ENCODE results near the gene FAM53B. TPM values are rescaled to one million over a fixed set of nuclear protein-coding genes. Genes with fewer than 3 reads are reported as not detected.

The FAM53B gene
- total RNA-seq, 1 experiment from 2014 or later: 6.7 TPM

DNA sequence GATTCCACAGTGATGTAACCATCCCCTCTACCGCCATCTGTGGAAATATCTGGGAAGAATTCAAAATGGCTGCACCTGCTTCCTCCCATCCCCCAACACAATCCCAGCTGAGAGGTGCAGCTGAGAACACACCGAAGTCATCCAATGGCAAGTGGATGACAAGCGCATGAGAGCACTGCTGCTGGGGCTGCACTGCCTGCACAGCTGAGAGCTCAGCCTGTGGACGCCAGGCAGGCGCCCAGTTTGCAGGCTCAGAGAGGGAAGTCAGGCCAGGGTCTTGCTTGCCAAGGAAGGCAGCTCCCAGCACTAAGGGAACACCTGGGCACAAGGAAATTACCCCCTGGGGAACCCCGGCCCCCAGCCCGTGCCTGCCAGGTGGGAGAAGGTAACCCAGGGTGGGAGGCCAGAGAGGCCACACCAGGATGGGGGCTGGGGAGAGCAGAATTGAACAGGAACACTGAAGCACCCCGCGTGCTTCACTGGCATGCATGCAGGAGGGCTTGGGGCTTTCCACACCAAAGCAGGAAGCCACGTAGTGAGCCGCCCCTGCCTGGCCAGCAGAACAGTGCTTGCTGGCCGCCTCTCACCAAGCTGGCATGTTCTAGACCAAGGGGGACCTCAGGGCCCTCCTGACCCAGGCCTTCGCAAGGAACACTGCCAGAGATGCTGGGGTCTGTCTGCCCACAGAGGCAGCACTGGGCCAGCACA lies 46.2 kb downstream of the FAM53B start:
- no peak for DNase-seq (ENCODE audit: low read depth)

DNA sequence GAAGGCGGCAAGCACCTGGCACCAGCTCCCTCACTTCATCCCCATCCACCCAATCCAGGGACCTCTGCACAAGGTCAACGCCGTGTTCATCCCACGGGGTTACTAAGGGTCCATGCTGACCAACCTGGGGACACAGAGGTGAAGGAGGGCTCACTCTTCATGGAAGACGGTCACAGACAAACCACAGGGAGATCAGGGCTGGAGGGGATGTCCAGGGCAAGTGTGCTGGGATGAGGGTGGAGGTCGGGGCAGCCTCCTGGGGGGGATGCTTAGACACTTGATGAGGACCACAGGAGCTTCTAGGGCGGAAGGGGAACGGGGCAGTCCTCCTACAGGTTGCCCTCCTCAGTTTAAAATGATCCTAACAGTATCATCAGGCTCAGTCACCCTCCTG lies 46.7 kb downstream of the FAM53B start:
- DNase-seq (ENCODE audit: low read depth): no peak

DNA sequence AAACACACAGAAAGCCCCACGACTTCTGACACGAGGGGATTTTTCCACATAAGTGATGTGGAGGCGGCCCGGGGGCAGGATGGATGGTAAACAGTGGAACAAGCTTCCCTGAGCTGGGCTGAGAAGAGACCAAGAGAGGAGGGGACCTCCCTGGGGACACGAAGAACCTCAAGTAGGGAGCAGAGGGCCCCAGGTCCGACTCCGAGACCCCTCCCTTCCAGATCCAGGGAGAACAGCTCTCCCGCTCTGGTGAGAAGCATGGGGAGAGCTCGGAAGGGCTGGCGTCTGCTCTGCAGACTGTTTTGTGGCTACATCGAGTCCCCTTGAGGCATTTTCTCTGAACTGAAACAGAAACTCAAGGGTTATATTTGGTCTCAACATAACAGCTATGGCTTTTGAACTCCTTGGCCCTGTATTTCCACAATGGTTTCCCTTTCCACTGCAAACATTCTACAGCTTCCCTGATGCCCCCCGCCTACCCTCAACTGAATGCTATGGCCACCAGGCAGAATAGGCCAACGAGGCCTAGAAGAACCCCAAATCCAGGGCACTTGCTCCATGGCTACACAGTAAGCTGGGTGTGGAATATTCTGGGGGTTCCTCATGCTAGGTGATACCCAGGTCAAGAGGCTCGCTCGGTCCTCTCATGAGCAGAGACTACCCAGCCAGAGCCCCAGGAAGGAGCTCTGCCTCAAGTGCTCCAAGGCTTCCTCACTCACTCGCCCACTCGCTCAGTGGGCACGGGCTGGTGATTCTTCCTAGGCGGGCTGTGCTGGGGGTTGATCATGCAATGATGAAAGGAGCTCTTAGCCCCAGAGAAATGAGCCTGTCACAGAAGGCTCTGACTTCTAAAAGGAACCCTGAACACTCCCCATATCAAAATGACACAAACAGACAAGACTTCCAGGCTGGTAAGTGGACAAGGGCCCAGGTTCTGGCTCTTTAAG lies 47.5 kb downstream of the FAM53B start:
- no peak for DNase-seq (ENCODE audit: low read depth)

DNA sequence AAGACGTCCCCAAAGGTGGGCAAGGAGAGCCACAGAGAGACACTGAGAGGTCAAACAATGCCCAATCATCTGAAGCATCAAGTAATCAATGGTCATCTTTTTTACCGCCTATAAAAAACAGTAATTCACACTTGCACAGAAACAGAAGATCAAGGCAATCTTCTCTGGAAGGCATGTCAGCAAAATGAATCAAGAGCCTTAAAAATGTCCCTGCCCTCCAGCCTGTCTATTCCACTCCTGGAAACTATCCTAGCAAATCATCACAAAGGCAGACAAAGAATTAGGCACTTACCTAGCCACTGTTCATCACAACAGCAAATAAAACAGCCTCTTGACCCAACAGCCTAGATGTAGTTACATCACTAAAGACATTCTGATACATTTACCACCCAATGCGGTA lies 48.9 kb downstream of the FAM53B start:
- DNase-seq (ENCODE audit: low read depth): no peak

DNA sequence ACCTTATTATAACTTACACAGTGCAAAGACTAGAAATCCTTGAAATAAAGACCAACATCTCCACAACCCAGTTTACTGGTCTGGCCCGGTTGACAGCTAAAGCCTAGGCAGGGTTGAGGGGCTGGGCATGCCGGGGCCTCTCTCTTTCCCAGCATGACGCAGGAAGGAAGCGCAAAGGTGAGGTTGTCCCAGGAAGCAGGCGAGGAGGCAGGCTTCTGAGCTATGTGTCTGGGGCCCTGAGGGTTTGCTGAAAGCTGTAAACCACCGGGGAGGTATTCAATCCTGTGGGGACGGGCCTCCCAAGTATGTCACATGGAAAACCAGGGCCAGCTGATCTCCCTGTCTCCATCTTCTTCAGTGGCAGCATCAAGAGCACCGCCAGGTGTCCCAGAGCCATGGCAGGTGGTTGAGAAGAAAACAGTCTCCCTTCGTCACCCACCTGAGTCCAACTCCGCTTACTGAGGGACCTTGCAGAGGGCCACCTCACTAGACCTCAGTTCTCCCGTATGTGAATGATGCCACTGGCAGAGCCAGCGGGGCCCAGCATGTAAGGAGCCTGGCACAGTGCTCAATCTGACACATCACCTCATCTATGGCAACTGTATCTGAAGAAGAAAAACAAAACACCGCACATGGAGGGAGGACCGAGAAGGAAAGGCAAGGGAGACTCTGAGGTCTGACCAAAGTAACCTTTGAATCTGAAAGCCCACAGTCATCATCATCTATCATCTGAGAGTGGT lies 49.5 kb downstream of the FAM53B start:
- DNase-seq (ENCODE audit: low read depth): no peak

- no peak for DNase-seq (ENCODE audit: low read depth)
These were observed 50.3 kb downstream of the FAM53B start for GRCh38 chr10:124693801-124694416.

DNA sequence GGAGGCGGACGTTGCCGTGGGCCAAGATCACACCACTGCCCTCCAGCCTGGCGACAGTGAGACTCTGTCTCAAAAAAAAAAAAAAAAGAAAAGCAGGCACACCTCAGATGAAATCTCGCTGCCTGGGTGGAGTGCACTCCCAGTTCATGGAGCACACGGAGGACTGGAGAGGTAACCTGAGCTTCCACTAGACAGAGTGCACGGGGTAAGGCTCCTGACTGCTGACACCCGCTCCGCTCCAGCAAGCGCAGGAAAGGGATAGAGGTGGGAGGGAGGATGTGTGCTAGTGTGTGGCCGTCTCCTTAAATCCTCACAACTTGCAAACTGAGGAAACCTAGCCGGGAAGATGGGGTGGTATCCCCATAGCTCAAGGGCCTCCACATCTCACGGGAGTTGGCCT lies 50.8 kb downstream of the FAM53B start:
- DNase-seq (ENCODE audit: low read depth): no peak

DNA sequence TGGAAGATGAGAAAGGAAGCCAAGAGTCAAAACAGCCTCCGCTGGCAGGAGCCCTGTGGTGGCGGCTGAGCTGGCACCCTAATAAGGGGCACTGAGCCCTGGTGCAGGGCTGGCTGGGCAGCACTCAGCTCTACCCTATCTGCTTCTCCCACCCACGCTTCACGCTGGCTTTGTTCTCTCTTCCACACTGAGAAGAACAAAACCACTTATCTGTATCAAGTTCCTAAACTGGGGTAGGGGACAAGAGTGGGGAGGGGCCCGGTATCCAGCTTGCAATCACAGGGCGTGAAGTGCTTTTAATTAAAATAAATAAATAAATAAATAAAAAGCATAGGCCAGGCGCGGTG lies 52.1 kb downstream of the FAM53B start:
- DNase-seq (ENCODE audit: low read depth): no peak

DNA sequence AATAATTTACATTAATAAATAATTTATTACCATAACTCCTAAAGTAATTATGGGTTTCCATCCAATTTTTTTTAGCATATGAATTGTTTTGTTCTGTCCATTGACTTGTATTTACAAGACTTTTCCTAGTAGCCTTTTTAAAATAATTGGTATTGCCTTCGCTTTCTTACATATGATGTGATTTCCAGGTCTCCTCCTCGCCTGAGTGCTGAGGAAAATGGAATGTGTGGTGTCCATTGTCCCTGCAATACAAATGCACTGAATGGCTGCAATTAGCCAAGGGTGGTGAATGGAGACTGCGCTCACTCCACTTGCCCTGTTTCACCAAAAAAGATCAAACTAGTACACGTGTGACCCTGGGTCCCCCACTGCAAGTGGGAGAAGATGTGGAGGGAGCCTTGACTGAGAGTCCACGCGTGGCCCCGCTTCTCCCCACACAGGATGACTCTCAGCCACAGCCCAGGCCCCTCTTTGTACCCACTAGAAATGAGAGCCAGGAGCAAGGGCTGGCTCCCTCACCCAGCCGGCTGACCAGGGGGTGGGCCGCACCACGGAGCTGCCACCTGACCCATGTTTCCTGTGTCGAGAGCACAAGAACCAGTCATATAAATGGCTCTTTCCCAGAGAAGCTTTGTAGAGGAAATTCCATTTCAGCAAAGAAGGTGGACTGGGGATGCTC lies 52.6 kb downstream of the FAM53B start:
- no peak for DNase-seq (ENCODE audit: low read depth)

- DNase-seq (ENCODE audit: low read depth): no peak
These were observed 53.2 kb downstream of the FAM53B start for GRCh38 chr10:124691002-124691401.

DNA sequence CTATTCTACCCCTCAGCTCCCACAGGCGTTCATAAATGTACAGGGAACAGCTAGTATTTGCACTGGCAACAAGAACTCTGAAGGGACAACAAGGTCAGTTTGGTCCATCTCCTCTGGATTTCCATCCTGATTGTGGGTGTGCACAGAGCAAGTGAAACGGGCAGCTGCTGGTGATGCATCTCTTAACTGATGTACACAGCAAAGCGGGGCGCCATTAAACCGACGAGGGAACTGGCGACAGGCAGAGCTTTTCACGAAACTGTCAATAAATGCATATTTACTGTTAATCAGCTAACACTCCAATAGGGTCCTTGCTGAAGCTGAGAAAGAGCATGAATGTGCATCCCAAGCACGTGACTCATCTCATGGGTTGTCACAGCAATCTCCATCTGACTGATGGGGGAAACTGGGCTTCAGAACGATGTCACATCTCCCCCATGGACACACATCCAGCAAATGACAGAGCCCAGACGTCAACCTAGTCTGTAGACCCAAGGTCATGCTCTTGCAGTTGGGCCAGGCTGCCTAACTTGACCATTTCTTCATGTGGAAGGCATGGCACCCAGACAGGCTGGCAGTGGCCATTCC lies 54.2 kb downstream of the FAM53B start:
- DNase-seq (ENCODE audit: low read depth): no peak

GRCh38 chr10:124688889-124689670 lies 55.1 kb downstream of the FAM53B start:
- no peak for DNase-seq (ENCODE audit: low read depth)

GRCh38 chr10:124688386-124688785 lies 55.8 kb downstream of the FAM53B start:
- no peak for DNase-seq (ENCODE audit: low read depth)

DNA sequence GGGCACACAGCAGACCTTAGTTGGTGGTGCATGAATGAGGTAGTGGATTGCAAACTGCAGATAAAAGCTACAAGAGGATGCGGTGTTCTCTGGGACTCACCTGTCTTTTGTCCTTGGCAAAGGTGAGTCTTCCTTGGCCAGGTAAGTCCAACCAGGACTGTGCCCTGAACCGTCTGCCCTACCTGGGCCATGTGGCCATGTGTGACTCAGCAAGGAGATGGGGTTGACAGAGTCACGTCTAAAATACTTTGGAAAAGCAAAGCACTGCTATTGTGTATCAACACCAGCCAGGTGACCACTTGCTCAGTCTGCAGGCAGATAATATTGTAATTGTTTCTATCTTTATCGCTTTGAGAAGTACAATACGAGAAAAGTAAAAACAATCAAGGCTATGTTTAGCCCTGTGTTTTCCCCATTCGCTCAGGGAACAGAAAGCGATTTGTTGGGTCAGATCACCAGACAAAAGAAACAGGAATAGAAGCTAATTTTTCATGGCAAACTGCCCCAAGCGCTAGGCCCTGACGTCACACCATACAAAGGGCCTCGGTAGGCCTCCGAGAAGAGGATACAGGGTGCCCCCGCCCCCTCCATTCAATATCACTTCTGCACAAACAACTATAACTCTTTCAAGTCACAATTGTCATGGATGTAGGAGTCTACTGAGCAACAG lies 57.3 kb downstream of the FAM53B start:
- no peak for DNase-seq (ENCODE audit: low read depth)

- DNase-seq (ENCODE audit: low read depth): no peak
These were observed 58.9 kb downstream of the FAM53B start for GRCh38 chr10:124685261-124685660.

DNA sequence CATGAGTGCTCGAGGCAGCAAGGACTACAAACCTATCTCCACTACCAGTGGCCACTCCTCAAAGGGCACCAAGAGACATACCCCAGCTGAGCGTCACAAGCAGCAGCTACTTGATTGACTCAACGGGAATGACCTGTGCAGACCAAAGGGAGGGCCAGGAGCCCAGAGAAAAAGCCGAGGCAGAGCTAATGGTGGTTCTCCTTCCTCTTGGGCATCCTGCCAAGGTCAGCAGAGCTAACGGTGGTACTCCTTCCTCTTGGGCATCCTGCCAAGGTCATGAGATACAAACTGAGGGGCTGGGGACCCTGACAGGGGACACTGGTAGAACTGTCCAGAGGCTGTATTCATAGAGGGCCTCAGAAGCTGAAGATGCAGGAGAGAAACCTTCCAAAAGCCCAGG lies 60.4 kb downstream of the FAM53B start:
- no peak for DNase-seq (ENCODE audit: low read depth)

- DNase-seq (ENCODE audit: low read depth): no peak
These were observed 62.3 kb downstream of the FAM53B start for GRCh38 chr10:124681626-124682552.

GRCh38 chr10:124681091-124681490 lies 63.1 kb downstream of the FAM53B start:
- no peak for DNase-seq (ENCODE audit: low read depth)

GRCh38 chr10:124680675-124681074 lies 63.5 kb downstream of the FAM53B start:
- DNase-seq (ENCODE audit: low read depth): no peak
